ENCODE data around the gene IL4I1.

IL4I1 gene

DNA sequence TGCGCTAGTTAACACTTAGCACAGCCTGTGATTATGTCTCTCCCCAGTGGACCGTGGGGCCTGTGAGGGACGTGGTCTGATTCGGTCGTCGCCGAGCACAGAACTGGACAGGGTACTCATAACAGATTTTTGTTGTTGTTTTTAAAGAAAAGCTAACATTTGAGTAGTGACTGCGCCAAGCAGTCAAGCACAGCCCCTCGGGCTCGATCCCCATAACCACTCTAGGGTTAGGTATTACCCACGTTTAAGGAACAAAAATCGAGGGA lies 46.5 kb downstream of the IL4I1 start:
- TF ChIP-seq ZBTB7A (IDR thresholded peaks at IDR 0.05; ENCODE audit: low read depth) (no peak), TAF1 (IDR thresholded peaks at IDR 0.05; ENCODE audit: low read depth) (no peak)

DNA sequence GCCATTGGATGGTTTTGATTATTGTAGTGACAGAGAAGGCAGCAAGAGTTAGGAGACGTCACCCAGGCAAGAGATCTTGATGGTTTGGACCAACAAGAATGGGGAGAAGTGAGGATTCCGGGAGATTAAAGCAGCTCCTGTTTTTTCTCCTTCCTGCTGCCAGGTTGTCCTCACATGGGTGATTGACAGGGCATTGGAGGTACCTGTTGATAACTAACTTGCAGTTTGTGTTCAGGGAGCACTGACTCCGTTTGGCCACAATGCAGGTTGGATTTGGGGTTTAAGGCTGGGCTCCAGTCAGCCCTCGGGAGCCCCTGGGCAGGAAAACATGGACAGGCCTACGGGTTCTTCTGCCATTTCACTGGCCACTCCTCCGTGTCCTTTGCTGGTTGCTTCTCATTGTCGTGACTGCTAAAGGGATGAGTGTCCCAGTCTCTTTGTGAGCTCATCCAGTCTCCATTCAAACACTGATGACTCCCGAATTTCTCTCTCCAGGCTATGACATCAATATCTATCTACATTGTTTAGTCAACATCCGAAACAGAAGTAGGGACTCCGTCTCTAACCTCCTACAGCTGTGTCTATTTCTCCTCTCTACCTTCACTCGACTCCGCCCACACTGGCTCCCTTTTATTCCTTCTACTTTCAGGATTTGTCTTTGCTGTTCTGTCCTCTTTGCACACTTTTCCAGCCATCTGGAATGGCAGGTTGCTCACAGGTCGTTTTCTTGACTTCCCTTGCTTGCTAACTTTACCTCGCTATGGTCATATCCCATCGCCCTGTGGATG lies 47.1 kb downstream of the IL4I1 start:
- TF ChIP-seq ZBTB7A (IDR thresholded peaks at IDR 0.05; ENCODE audit: low read depth), result no peak

DNA sequence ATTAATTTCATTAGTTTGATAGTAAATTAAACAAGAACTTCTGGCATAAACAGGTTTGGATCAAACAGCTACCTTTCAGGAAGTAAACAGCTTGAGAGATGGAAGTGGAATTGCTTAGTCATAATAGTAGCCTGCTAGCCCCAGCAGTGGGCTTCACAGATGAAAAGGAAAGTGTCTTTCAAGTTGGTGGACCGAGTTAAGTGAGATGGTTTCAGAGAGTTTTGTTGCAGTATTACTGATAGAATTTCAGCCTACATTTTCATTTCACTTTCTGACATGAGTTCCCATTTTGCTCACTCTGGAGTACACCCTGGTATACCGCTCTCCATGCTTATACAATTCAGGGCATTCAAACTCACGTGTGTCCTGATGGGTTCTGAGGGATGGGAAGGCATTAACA lies 47.7 kb downstream of the IL4I1 start:
- TF ChIP-seq TEAD4 (IDR thresholded peaks at IDR 0.05) (no peak), EGR1 (IDR thresholded peaks at IDR 0.05) (no peak), NFIC (IDR thresholded peaks at IDR 0.05) (no peak), ZBTB7A (IDR thresholded peaks at IDR 0.05; ENCODE audit: low read depth) (no peak)
- TF ChIP-seq, protein P1, sequence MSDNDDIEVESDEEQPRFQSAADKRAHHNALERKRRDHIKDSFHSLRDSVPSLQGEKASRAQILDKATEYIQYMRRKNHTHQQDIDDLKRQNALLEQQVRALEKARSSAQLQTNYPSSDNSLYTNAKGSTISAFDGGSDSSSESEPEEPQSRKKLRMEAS (IDR thresholded peaks at IDR 0.05), result no peak

DNA sequence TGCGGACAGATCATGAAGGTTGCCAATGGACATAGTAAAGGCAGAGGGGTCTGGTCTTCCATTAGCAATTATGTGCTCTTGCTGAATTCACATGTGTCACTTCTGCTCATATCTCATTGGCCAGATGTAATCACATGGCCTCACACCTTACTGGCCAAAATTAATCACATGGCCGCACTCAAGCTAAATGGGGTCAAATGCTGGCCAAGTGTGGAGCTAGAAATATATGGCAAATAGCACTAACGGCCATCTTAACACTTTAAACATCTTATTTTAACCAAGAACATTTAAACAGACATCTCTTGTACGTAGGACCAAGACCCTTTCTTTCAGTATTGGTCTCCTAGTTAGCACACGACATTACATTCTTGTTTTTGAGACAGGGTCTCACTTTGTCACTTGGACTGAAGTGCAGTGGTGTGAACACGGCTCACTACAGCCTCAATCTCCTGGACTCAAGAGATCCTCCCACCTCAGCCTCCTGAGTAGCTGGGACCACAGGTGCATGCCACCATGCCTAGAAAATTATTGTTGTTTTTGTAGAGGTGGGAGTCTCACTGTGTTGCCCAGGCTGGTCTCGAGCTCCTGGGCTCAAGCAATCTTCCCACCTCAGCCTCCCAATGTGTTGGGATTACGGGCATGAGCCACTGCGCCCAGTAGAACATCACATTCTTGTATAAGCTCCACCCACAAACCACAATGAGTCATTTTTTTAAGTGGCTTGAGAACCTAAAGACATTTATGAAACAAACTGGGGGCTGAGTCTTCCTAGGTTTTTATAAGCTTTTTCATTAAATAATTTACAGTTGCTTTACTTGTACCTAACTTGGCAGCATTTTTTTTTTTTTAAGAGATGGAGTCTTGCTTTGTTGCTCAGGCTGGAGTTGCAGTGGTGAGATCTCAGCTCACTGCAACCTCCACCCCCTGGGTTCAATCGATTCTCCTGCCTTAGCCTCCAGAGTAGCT lies 48.7 kb downstream of the IL4I1 start:
- TF ChIP-seq ZBTB7A (IDR thresholded peaks at IDR 0.05; ENCODE audit: low read depth), result no peak
- TF ChIP-seq, protein P2, sequence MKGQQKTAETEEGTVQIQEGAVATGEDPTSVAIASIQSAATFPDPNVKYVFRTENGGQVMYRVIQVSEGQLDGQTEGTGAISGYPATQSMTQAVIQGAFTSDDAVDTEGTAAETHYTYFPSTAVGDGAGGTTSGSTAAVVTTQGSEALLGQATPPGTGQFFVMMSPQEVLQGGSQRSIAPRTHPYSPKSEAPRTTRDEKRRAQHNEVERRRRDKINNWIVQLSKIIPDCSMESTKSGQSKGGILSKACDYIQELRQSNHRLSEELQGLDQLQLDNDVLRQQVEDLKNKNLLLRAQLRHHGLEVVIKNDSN (IDR thresholded peaks at IDR 0.05), result peak; percentile 79
- TF ChIP-seq, protein P1 (IDR thresholded peaks at IDR 0.05), result peak; percentile 12
- TF ChIP-seq TAF1 (IDR thresholded peaks at IDR 0.05; ENCODE audit: low read depth), result no peak

DNA sequence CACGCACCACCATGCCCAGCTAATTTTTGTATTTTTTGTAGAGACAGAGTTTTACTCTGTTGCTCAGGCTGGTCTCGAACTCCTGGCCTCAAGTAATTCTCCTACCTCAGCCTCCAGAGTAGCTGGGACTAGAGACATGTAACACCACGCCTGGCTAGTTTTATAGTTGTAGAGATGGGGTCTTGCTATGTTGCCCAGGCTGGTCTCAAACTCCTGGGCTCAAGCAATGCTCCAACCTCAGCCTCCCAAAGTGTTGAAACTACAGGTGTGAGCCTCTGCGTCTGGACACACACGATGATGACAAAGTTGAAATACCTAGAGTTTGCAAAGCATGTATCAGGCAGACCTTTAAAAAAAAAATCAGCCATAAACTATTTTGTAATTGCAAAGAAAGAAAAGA lies 50.3 kb downstream of the IL4I1 start:
- TF ChIP-seq, protein P1 (IDR thresholded peaks at IDR 0.05), result no peak

DNA sequence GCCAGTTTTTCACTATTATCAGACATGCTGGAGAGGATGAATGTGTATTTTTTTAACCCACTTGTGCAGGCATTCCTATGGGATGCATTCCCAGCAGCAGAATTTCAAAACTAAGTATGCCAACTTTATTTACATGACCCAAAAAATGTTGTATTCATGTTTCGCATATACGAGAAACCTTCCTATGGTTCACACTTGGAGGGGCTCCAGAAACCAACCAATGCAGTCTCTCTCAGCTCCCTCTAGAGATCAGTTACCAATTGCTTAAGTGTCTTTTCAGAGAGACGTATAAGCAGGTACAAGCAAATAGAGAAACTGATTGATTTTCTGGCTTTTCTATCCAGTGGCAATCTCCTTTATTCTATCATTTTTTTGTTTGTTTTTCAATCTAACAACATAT lies 51.3 kb downstream of the IL4I1 start:
- no peak for TF ChIP-seq EP300 (IDR thresholded peaks at IDR 0.05; ENCODE audit: borderline replicate concordance)
- TF ChIP-seq, protein P1 (IDR thresholded peaks at IDR 0.05), result no peak
- no peak for TF ChIP-seq NFIC (IDR thresholded peaks at IDR 0.05)
- TF ChIP-seq ZBTB7A (IDR thresholded peaks at IDR 0.05; ENCODE audit: low read depth), result no peak
- TF ChIP-seq, protein P3, sequence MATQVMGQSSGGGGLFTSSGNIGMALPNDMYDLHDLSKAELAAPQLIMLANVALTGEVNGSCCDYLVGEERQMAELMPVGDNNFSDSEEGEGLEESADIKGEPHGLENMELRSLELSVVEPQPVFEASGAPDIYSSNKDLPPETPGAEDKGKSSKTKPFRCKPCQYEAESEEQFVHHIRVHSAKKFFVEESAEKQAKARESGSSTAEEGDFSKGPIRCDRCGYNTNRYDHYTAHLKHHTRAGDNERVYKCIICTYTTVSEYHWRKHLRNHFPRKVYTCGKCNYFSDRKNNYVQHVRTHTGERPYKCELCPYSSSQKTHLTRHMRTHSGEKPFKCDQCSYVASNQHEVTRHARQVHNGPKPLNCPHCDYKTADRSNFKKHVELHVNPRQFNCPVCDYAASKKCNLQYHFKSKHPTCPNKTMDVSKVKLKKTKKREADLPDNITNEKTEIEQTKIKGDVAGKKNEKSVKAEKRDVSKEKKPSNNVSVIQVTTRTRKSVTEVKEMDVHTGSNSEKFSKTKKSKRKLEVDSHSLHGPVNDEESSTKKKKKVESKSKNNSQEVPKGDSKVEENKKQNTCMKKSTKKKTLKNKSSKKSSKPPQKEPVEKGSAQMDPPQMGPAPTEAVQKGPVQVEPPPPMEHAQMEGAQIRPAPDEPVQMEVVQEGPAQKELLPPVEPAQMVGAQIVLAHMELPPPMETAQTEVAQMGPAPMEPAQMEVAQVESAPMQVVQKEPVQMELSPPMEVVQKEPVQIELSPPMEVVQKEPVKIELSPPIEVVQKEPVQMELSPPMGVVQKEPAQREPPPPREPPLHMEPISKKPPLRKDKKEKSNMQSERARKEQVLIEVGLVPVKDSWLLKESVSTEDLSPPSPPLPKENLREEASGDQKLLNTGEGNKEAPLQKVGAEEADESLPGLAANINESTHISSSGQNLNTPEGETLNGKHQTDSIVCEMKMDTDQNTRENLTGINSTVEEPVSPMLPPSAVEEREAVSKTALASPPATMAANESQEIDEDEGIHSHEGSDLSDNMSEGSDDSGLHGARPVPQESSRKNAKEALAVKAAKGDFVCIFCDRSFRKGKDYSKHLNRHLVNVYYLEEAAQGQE (IDR thresholded peaks at IDR 0.05; ENCODE audit: low read depth), result no peak
- no peak for TF ChIP-seq FOXM1 (IDR thresholded peaks at IDR 0.05; ENCODE audit: borderline replicate concordance, low read depth)
- no peak for TF ChIP-seq CEBPB (IDR thresholded peaks at IDR 0.05)
- no peak for TF ChIP-seq YY1 (IDR thresholded peaks at IDR 0.05; ENCODE audit: low read depth)
- TF ChIP-seq, protein P2 (IDR thresholded peaks at IDR 0.05), result no peak
- TF ChIP-seq RAD21 (IDR thresholded peaks at IDR 0.05; ENCODE audit: low read depth), result no peak
- no peak for TF ChIP-seq TCF12 (IDR thresholded peaks at IDR 0.05; ENCODE audit: low read depth)
- no peak for TF ChIP-seq CREB1 (IDR thresholded peaks at IDR 0.05; ENCODE audit: low read depth)
- TF ChIP-seq TEAD4 (IDR thresholded peaks at IDR 0.05), result no peak
- TF ChIP-seq EGR1 (IDR thresholded peaks at IDR 0.05), result no peak
- TF ChIP-seq TAF1 (IDR thresholded peaks at IDR 0.05; ENCODE audit: low read depth), result no peak

DNA sequence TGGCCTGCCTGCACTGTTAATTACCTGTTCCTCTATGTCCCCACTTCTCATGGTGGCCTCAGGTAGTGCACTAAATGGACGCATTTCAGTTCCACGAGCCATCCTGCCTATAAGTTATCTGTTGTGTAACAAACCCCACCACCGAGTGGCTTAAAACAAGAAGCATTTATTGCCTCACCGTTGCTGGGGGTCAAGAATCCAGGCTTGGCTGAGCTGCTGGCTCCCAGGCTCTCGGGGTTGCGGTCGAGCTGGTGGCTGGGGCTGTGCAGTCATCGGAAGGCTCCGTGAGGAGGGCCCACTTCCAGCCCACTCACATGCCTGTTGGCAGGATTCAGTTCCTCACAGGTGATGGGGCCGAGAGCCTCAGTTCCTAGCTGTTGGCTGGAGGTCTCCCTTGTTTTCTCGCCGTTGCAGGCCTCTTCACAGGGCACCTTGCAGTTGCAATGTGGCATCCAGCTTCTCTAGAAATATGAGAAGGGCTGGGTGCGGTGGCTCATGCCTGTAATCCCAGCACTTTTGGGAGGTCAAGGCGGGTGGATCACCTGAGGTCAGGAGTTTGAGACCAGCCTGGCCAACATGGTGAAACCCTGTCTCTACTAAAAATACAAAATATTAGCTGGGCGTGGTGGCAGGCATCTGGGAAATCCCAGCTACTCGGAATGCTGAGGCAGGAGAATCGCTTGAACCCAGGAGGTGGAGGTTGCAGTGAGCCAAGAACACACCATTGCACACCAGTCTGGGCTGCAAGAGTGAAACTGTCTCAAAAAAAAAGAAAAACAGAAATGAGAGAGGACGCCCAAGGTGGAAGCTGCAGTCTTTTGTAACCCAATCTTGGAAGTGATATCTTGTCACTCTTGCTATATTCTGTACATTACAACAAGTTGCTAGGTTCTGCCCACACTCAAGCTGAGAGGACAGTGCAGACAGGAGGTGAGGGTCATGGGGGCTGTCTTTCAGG lies 52.3 kb downstream of the IL4I1 start:
- TF ChIP-seq YY1 (IDR thresholded peaks at IDR 0.05; ENCODE audit: low read depth) (no peak), ZBTB7A (IDR thresholded peaks at IDR 0.05; ENCODE audit: low read depth) (no peak), TCF12 (IDR thresholded peaks at IDR 0.05; ENCODE audit: low read depth) (no peak), EP300 (IDR thresholded peaks at IDR 0.05; ENCODE audit: borderline replicate concordance) (no peak), NFIC (IDR thresholded peaks at IDR 0.05) (no peak), TEAD4 (IDR thresholded peaks at IDR 0.05) (no peak), TAF1 (IDR thresholded peaks at IDR 0.05; ENCODE audit: low read depth) (no peak), RAD21 (IDR thresholded peaks at IDR 0.05; ENCODE audit: low read depth) (no peak), CREB1 (IDR thresholded peaks at IDR 0.05; ENCODE audit: low read depth) (no peak), FOXM1 (IDR thresholded peaks at IDR 0.05; ENCODE audit: borderline replicate concordance, low read depth) (no peak)
- TF ChIP-seq, protein P3 (IDR thresholded peaks at IDR 0.05; ENCODE audit: low read depth), result no peak
- TF ChIP-seq, protein P1 (IDR thresholded peaks at IDR 0.05), result no peak
- TF ChIP-seq, protein P2 (IDR thresholded peaks at IDR 0.05), result no peak

All from Ishikawa (cell line).